Epithelial cell of proximal tubule (primary cell): ENCODE results near the gene NDUFS7. TPM values are rescaled to one million over a fixed set of nuclear protein-coding genes. Genes with fewer than 3 reads are reported as not detected.

ENCODE experiments used
- DNase-seq: peaks from one replicate; pipeline ENCODE4 v3.0.0-alpha.2; 2011; ENCODE audit warnings: low read depth
- H3K4me3 ChIP-seq: 2 replicates; pipeline ENCODE4 v1.5.1; 2011; ENCODE audit warnings: low read depth, mild to moderate bottlenecking, low read length
- CTCF ChIP-seq: conservative IDR thresholded peaks from 2 replicates; pipeline ENCODE4 v1.5.1; 2012; ENCODE audit warnings: low read depth, mild to moderate bottlenecking, low read length
- total RNA-seq: library from RNA; depleted of rRNA; stranded (reverse); fragments of >200 nt; gene quantifications from 2 replicates; pipeline ENCODE4 v1.2.3, GENCODE V29; 2015

Gene NDUFS7
- total RNA-seq, 1 donor from 2014 or later, result 174 TPM

- no peak for DNase-seq
- peak overlapping the region; percentile 73 for H3K4me3 ChIP-seq
- peak; percentile 56 for TF ChIP-seq CTCF
Observed at GRCh38 chr19:1406774-1407527, 23.2 kb downstream of the NDUFS7 start.

GRCh38 chr19:1407528-1408299 is 24.0 kb downstream of the NDUFS7 start, which contains the start of gene DAZAP1:
Gene DAZAP1, plus strand, starts transcription at chr19:1407586. Its CDS starts 188 bp downstream, at chr19:1407774.
- DNase-seq, result no peak
- TF ChIP-seq CTCF, result no peak
- peak within 1 kb of the TSS; percentile 93 for H3K4me3 ChIP-seq

GRCh38 chr19:1408300-1409203 is 24.8 kb downstream of the NDUFS7 start:
- H3K4me3 ChIP-seq, result peak overlapping the region; percentile 93
- TF ChIP-seq CTCF, result no peak
- DNase-seq, result no peak

GRCh38 chr19:1409204-1410005 is 25.7 kb downstream of the NDUFS7 start:
- no peak for DNase-seq
- no peak for TF ChIP-seq CTCF
- peak overlapping the region; percentile 93 for H3K4me3 ChIP-seq

- peak overlapping the region; percentile 93 for H3K4me3 ChIP-seq
- DNase-seq, result no peak
- TF ChIP-seq CTCF, result no peak
Observed at GRCh38 chr19:1410136-1410786, 26.6 kb downstream of the NDUFS7 start.
